Esophagus (tissue), 2 donors: ENCODE data around the gene THEMIS. TPM values are rescaled to one million over a fixed set of nuclear protein-coding genes. Genes with fewer than 3 reads are reported as not detected.

Experiments used
- H3K27ac ChIP-seq, 2 donors: one replicate each; pipeline ENCODE4 v1.5.1; 2013; ENCODE audit warnings: low read depth in 2 of 2, mild to moderate bottlenecking in 2 of 2, inconsistent platforms in 1 of 2, low read length in 1 of 2, moderate library complexity in 1 of 2
- H3K27me3 ChIP-seq, 2 donors: one replicate each; pipeline ENCODE4 v1.6.1; 2013; ENCODE audit warnings: low read length in 2 of 2, control low read depth in 1 of 2, mild to moderate bottlenecking in 1 of 2; ENCODE audit not compliant: insufficient read depth in 2 of 2, control insufficient read depth in 1 of 2
- H3K36me3 ChIP-seq, 2 donors: one replicate each; pipeline ENCODE4 v1.6.1; 2013; ENCODE audit warnings: low read length in 1 of 2; ENCODE audit not compliant: control insufficient read depth in 2 of 2, insufficient read depth in 2 of 2
- H3K4me1 ChIP-seq, 2 donors: one replicate each; pipeline ENCODE4 v1.6.1; 2013; ENCODE audit warnings: low read length in 1 of 2; ENCODE audit not compliant: control insufficient read depth in 2 of 2, insufficient read depth in 2 of 2
- H3K4me3 ChIP-seq, 2 donors: one replicate each; pipeline ENCODE4 v1.5.1; 2013; ENCODE audit warnings: low read length in 2 of 2, mild to moderate bottlenecking in 2 of 2, low read depth in 1 of 2, moderate library complexity in 1 of 2
- H3K9me3 ChIP-seq, 2 donors: one replicate each; pipeline ENCODE4 v1.6.1; 2013; ENCODE audit warnings: mild to moderate bottlenecking in 2 of 2, low read depth in 1 of 2, low read length in 1 of 2, moderate library complexity in 1 of 2; ENCODE audit not compliant: control insufficient read depth in 2 of 2, insufficient read depth in 1 of 2
- WGBS, 2 donors: extraction: QIAGEN DNeasy Blood & Tissue Kit; methylation state at CpG; one replicate each; pipeline ENCODE4 v1.1.7; 2013; 5-methylcytosine and 5-hydroxymethylcytosine counted together
- polyA plus RNA-seq, 2 donors: library from polyadenylated mRNA; stranded (reverse); fragments of 200-250 nt; gene quantifications; one replicate each; pipeline ENCODE4 v1.2.3, GENCODE V29; 2013
- donor health status: healthy with polysubstance abuse.
- donor health status: Bipolar disorder and iron deficiency.

Gene THEMIS
- polyA plus RNA-seq, 2 donors = 0.20 to 0.22 TPM

DNA sequence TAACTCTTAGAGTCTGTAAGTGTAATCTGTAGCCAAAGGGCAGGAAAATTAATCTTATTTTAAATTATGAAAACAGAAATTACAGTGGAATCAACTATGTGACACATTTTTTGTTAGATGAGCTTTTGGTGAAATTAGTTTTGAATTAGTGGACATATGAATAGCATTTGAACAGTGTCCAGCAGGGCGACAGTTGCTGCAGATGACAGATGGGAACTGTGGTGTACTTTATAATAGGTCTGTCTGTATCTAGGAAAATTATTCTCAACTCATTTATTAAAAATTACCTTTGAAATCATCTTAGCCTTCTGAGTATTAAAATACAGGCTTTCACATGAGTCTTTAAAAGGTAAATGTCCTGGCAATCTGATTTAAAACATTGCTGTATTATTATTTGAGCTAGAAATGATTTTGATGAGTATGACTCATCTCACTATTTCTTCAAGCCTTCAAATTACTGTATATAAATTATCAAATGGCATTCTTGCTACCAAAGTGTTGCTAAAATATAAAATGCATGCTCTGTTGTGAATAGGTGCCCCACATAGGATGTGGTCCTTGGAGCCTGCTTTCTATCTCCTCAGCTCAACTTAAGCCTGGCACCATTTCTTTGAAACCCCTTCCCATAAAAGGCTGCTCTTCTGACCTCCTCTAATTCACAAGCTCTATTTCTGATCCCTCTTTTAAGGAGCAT, 173.5 kb downstream of the THEMIS start:
- Histone ChIP-seq H3K27ac (no peak overlapping the region), H3K4me1 (no peaks in the 10 kb centered on the region), H3K9me3 (no peaks in the 10 kb centered on the region), H3K36me3 (no peaks in the 10 kb centered on the region), H3K4me3 (no peak overlapping the region), H3K27me3 (no peaks in the 10 kb centered on the region)
- WGBS, 2 donors = 46 to 58% methylated on average over 1 of the region's 1 CpG

DNA sequence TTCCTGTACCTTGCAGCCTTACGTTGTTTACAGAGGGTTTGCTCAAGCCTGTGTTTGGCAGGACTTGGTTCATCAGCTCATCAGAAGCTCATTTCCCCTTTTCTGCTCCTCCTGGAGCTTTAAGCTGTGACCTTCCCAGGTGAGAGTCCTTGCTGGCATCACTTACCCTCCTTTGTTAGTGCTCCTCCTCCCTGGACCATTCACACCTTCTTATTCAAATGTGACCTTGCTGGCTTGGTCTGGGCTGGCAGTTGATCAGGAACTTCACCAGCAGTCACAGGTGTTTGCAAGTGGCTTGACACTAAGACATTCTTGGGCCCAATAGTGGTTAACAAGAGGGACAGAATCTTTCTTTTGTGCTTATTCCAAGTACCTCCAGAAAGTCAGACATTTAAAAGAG, 175.0 kb downstream of the THEMIS start:
- WGBS, 2 donors = 63 to 70% methylated on average over 1 of the region's 1 CpG
- no peak overlapping the region for H3K27ac ChIP-seq
- H3K27me3 ChIP-seq = no peaks in the 10 kb centered on the region
- no peak overlapping the region for H3K4me3 ChIP-seq
- no peaks in the 10 kb centered on the region for H3K4me1 ChIP-seq
- H3K36me3 ChIP-seq = no peaks in the 10 kb centered on the region
- H3K9me3 ChIP-seq = no peaks in the 10 kb centered on the region

- Histone ChIP-seq H3K27ac (no peak overlapping the region), H3K4me1 (no peaks in the 10 kb centered on the region), H3K9me3 (no peaks in the 10 kb centered on the region), H3K36me3 (no peaks in the 10 kb centered on the region), H3K4me3 (no peak overlapping the region), H3K27me3 (no peaks in the 10 kb centered on the region)
- WGBS, 2 donors = 83 to 88% methylated on average over 3 of the region's 3 CpGs
Measured at GRCh38 chr6:127718694-127719093, 182.2 kb downstream of the THEMIS start.

DNA sequence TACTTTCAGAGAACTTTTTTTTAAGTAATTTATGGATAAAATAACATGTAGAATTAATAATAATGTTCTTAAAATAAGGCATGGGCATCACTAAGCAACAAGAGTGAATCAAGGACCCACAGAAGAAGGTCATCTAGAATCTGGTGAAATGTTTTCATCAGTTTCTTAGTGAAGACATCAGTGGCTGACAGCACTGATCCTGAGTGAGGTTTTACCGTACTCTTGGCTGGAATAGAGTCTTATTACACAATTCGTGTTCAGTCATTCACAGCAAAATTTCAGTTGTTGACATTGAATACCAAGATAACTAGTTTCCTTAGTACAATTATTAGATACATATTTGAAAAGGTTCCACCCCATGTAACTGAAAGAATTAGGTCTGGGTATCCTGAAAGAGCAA, 183.5 kb downstream of the THEMIS start:
- 69 to 76% methylated on average over 2 of the region's 2 CpGs for WGBS, 2 donors
- Histone ChIP-seq H3K36me3 (no peaks in the 10 kb centered on the region), H3K4me1 (no peaks in the 10 kb centered on the region), H3K4me3 (no peak overlapping the region), H3K27ac (no peak overlapping the region), H3K9me3 (no peaks in the 10 kb centered on the region), H3K27me3 (no peaks in the 10 kb centered on the region)

DNA sequence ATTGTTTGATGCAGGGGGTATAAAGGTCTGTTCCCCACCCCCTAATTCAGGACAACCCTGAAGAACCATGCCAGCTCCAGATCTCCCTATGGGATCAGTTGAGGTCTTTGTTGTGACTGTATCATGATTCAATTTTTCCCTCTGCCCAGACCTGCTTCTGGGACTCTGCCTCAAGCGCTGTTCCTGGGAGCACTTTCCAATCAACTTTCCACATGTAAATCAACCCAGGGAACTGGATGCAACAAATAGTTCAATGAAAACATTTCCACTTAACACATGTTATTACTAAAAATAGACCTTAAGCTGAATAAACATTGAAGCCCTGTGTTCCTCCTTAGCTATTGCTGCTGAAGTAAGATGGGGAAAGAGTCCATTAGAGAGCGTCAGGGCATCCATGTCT, 184.4 kb downstream of the THEMIS start:
- H3K9me3 ChIP-seq = no peaks in the 10 kb centered on the region
- 64 to 88% methylated on average over 2 of the region's 2 CpGs for WGBS, 2 donors
- no peaks in the 10 kb centered on the region for H3K27me3 ChIP-seq
- no peaks in the 10 kb centered on the region for H3K36me3 ChIP-seq
- no peak overlapping the region for H3K4me3 ChIP-seq
- no peak overlapping the region for H3K27ac ChIP-seq
- H3K4me1 ChIP-seq = no peaks in the 10 kb centered on the region

DNA sequence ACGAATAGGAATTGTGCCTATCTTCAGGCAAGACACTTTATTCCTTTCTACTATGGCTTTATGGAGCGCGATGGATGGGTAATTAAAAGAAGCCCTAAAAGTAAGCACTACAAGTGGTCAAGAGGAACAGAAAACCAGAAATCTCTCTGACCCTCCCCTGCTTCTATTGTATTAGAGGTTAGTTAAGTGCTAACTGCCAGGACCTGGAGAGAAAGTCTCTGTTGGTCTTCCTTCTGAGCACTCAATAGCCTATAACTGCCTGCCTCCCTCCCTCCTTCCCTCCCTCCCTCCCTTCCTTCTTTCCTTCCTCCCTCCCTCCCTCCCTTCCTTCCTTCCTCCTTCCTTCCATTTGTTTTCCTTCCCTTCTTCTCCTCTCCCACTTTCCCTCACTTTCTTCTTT, 190.2 kb downstream of the THEMIS start:
- H3K27me3 ChIP-seq = no peaks in the 10 kb centered on the region
- no peaks in the 10 kb centered on the region for H3K9me3 ChIP-seq
- no peak overlapping the region for H3K27ac ChIP-seq
- WGBS, 2 donors = 88 to 89% methylated on average over 3 of the region's 3 CpGs
- H3K36me3 ChIP-seq = no peaks in the 10 kb centered on the region
- H3K4me1 ChIP-seq = no peaks in the 10 kb centered on the region
- H3K4me3 ChIP-seq = no peak overlapping the region

- Histone ChIP-seq H3K9me3 (no peaks in the 10 kb centered on the region), H3K4me3 (no peak overlapping the region), H3K27ac (no peak overlapping the region), H3K36me3 (no peaks in the 10 kb centered on the region), H3K27me3 (no peaks in the 10 kb centered on the region), H3K4me1 (no peaks in the 10 kb centered on the region)
Measured at GRCh38 chr6:127706216-127706615, 194.6 kb downstream of the THEMIS start.

- Histone ChIP-seq H3K9me3 (no peaks in the 10 kb centered on the region), H3K27ac (no peak overlapping the region), H3K36me3 (no peaks in the 10 kb centered on the region), H3K4me3 (no peak overlapping the region), H3K27me3 (no peaks in the 10 kb centered on the region), H3K4me1 (no peaks in the 10 kb centered on the region)
Measured at GRCh38 chr6:127695108-127695507, 205.8 kb downstream of the THEMIS start.

GRCh38 chr6:127691146-127691545, 209.7 kb downstream of the THEMIS start:
- no peak overlapping the region for H3K27ac ChIP-seq
- H3K9me3 ChIP-seq = no peaks in the 10 kb centered on the region
- H3K4me3 ChIP-seq = no peak overlapping the region
- no peaks in the 10 kb centered on the region for H3K4me1 ChIP-seq
- H3K27me3 ChIP-seq = no peaks in the 10 kb centered on the region
- H3K36me3 ChIP-seq = no peaks in the 10 kb centered on the region

DNA sequence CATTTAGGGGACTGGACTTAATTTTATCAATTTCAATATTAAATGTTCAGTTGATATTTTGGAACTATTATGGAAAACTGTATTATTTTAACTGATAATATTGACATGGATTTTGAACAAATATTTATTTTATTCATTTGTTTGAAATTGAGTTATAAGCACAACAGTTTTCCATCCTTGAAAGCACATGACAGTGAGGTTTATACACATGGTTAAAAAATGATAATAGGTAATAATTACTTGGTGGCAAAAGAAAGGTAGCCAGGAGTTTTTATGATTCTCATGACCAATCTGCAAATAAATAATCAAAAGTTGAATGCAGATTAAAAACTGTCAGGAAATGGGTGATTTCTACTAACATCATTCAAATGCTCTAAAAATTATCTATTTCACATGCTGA, 210.3 kb downstream of the THEMIS start:
- Histone ChIP-seq H3K27ac (no peak overlapping the region), H3K4me1 (no peaks in the 10 kb centered on the region), H3K9me3 (no peaks in the 10 kb centered on the region), H3K36me3 (no peaks in the 10 kb centered on the region), H3K27me3 (no peaks in the 10 kb centered on the region), H3K4me3 (no peak overlapping the region)
